Gastrocnemius medialis (tissue), 4 donors: ENCODE data around the gene HSD3B1. TPM values are rescaled to one million over a fixed set of nuclear protein-coding genes. Genes with fewer than 3 reads are reported as not detected.
"Not testable (repeated sequence)": the region's sequence is repeated elsewhere in the genome, so short reads cannot be mapped to it uniquely, and the experiment has no call there.

ENCODE experiments used
- ATAC-seq, 2 donors: fragments of 150-250 bp; one replicate each; pipeline ENCODE4 v1.9.1; 2016
- DNase-seq, 2 donors: peaks; one replicate each; pipeline ENCODE4 v3.0.0-alpha.2; 2019
- H3K27ac ChIP-seq, 4 donors: fragments of 200-600 bp; sonication (generic); 1 replicate in 1 of 4; 2 replicates in 3 of 4; pipeline ENCODE4 v1.5.1; 2016 to 2018; ENCODE audit warnings: mild to moderate bottlenecking in 2 of 4, moderate library complexity in 1 of 4
- H3K27me3 ChIP-seq, 3 donors: fragments of 200-600 bp; sonication (generic) in 2 of 3; 1 replicate in 1 of 3; 2 replicates in 2 of 3; pipeline versions ENCODE4 v1.5.1 to v1.6.0; 2016 to 2019; ENCODE audit warnings: mild to moderate bottlenecking in 1 of 3, moderate library complexity in 1 of 3
- H3K36me3 ChIP-seq, 2 donors: fragments of 200-600 bp; sonication (generic) in 1 of 2; one replicate each; pipeline ENCODE4 v1.5.1; 2017 to 2018
- H3K4me1 ChIP-seq, 2 donors: fragments of 200-600 bp; sonication (generic) in 1 of 2; one replicate each; pipeline ENCODE4 v1.5.1; 2016 to 2017; ENCODE audit warnings: mild to moderate bottlenecking in 2 of 2
- H3K4me3 ChIP-seq, 4 donors: fragments of 200-600 bp; sonication (generic) in 3 of 4; 1 replicate in 1 of 4; 2 replicates in 3 of 4; pipeline ENCODE4 v1.5.1; 2016 to 2019; ENCODE audit warnings: mild to moderate bottlenecking in 2 of 4
- H3K9me3 ChIP-seq, 3 donors: fragments of 200-600 bp; sonication (generic) in 2 of 3; 1 replicate in 1 of 3; 2 replicates in 2 of 3; pipeline ENCODE4 v1.5.1; 2016 to 2019
- POLR2A ChIP-seq, 2 donors: fragments of 450-650 bp; IDR thresholded peaks; one replicate each; pipeline ENCODE4 v1.6.1; 2017; ENCODE audit warnings: antibody characterized with exemption in 2 of 2, mild to moderate bottlenecking in 2 of 2, moderate library complexity in 2 of 2
- in situ Hi-C, 4 donors: fragments of 200-750 bp; cut with MboI; loops; one replicate each; pipeline versions ENCODE4 v1.15.0 to v1.8.0; 2017; ENCODE audit warnings: low sequenced_read_pairs in 4 of 4
- intact Hi-C: fragments of 100-400 bp; cut with DNase I; formaldehyde crosslinking; loops from one replicate; pipeline ENCODE4 v1.15.1; 2023; ENCODE audit warnings: low total_unique reads
- total RNA-seq, 4 donors: library from RNA; depleted of rRNA; stranded (reverse); fragments of >200 nt; gene quantifications; one replicate each; pipeline versions ENCODE4 v1.1.0 to v1.2.3, GENCODE V29; 2016
- TF ChIP-seq, protein P1 (sequence below), 5 experiments: fragments of 450-650 bp in 3 of 5; fragments of 200-600 bp in 2 of 5; sonication (generic) in 2 of 5; IDR thresholded peaks in 4 of 5; conservative IDR thresholded peaks in 1 of 5; 1 replicate in 4 of 5; 2 replicates in 1 of 5; pipeline ENCODE4 v1.5.1; 2016 to 2019; ENCODE audit warnings: antibody characterized with exemption in 5 of 5, mild to moderate bottlenecking in 3 of 5, moderate library complexity in 3 of 5

HSD3B1 gene
- total RNA-seq, 4 donors from 2014 or later = not detected

DNA sequence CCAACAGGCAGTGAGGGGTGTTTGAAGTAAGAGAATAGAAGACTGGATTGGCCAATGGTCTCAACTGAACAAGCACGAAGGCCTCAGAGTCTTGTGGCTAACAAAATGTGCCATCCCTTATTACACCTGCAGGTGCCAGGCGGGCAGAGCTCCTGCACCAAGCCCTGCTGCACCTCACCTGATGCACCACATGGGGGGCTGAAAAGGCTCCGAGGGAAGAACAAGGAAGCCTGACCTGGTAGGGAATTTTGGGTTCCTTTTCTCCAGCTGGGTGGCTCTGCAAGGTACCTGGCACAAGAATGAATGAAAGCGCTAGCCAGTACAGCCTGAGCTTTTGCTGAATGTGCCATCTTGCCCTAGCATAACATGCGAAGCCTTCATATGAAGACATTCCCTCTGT lies 9.7 kb downstream of the HSD3B1 start:
- TF ChIP-seq, protein P1, sequence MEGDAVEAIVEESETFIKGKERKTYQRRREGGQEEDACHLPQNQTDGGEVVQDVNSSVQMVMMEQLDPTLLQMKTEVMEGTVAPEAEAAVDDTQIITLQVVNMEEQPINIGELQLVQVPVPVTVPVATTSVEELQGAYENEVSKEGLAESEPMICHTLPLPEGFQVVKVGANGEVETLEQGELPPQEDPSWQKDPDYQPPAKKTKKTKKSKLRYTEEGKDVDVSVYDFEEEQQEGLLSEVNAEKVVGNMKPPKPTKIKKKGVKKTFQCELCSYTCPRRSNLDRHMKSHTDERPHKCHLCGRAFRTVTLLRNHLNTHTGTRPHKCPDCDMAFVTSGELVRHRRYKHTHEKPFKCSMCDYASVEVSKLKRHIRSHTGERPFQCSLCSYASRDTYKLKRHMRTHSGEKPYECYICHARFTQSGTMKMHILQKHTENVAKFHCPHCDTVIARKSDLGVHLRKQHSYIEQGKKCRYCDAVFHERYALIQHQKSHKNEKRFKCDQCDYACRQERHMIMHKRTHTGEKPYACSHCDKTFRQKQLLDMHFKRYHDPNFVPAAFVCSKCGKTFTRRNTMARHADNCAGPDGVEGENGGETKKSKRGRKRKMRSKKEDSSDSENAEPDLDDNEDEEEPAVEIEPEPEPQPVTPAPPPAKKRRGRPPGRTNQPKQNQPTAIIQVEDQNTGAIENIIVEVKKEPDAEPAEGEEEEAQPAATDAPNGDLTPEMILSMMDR (IDR thresholded peaks at IDR 0.05 in 4 of 5, conservative IDR thresholded peaks at IDR 0.05 in 1 of 5) = no peak
- TF ChIP-seq POLR2A (IDR thresholded peaks at IDR 0.05) = no peak
- Histone ChIP-seq H3K4me1 (no peaks in the 10 kb centered on the region), H3K27ac (no peak overlapping the region), H3K9me3 (no peaks in the 10 kb centered on the region), H3K27me3 (no peaks in the 10 kb centered on the region), H3K4me3 (no peak overlapping the region), H3K36me3 (no peaks in the 10 kb centered on the region)
- in situ Hi-C loops = loop anchor here in 1 of 4 donors (10.0 kb wide), 1 partner anchor 58 kb away; no protein-coding TSS in a partner anchor
- ATAC-seq (no peak), DNase-seq (no peak)
- intact Hi-C loops = no loop called here

DNA sequence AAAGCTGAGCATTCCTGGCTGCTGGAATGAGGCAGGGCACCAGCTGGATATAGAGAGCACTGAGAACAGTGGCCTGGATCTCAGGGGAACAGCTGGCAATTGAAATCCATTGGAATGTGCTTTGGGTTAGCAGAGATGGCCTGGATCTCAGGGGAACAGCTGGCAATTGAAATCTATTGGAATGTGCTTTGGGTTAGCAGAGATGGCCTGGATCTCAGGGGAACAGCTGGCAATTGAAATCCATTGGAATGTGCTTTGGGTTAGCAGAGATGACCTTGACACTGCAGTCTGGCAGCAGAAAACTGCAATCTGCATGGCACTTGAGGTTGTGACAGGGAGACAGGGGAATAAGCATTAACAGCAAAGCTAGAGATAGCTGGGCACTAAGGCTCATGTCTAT lies 10.7 kb downstream of the HSD3B1 start:
- H3K27ac ChIP-seq, H3K36me3 ChIP-seq, ATAC-seq, H3K4me3 ChIP-seq, H3K9me3 ChIP-seq, H3K27me3 ChIP-seq, intact Hi-C loops, DNase-seq, H3K4me1 ChIP-seq: not testable (repeated sequence)
- in situ Hi-C loops = loop anchor here in 1 of 4 donors (10.0 kb wide), 1 partner anchor 57 kb away; no protein-coding TSS in a partner anchor

DNA sequence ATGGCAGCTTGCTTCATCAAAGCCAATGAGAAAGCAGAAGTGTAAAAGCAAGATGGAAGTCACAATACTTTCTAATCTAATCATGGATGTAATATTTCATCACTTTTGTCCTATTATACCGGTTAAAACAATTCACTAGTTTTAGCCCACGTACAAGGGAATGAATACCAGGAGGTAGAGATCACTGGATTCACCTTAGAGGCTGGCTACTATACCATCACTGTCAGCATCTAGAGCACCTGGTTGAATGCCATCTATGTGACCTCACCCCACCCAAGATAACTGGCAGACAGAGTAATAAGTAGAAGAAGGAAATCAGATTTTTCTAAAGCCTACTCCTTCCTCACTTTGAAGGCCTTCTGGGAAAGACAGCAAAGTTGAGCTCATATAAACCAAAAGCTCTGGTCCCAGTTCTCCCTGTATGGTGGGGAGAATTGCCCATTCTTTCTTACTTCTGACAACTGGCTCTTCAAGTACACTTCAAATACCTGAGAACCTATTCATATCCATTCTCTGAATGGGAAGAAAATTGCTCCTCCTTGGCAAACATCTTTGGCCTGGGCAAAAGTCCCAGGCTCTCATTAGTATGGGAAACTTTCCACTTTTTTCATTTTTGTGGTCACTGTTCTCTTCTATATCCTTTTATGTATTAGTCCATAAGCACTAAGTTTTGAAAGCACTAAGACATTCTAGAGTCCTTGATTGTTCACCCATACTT lies 24.8 kb downstream of the HSD3B1 start:
- H3K36me3 ChIP-seq = no peaks in the 10 kb centered on the region
- in situ Hi-C loops = no loop called here
- no peaks in the 10 kb centered on the region for H3K9me3 ChIP-seq
- no peak overlapping the region for H3K4me3 ChIP-seq
- no peaks in the 10 kb centered on the region for H3K4me1 ChIP-seq
- TF ChIP-seq POLR2A (IDR thresholded peaks at IDR 0.05) = no peak
- no peak for ATAC-seq
- no peak for DNase-seq
- H3K27ac ChIP-seq = no peak overlapping the region
- no peaks in the 10 kb centered on the region for H3K27me3 ChIP-seq
- intact Hi-C loops = no loop called here

DNA sequence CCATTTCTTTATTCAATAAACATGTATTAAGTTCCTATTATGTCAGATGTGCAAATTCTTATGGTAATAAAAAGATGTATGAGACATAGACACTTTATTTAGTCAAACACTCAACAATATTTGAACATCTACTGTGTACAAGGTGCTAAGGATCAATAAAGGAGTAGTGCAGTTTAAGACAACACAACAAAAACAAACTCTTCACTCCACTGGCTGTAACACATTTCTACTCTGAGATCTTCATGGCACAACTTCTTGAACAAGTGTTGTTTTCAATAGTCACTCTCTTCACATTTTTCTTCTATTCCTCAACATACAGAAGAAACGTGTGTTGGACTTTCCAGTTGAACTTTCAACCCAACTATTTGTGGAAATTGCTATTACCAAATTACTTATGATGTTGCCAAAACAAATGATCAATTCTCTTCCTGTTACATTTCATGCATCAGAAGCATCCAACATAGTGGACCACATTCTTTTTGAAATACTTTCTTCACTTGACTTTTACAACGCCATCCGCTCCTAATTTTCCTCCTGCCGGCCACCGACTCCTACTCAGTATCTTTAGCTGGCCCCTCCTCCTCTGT lies 25.4 kb downstream of the HSD3B1 start:
- Histone ChIP-seq H3K36me3 (no peaks in the 10 kb centered on the region), H3K27ac (no peak overlapping the region), H3K27me3 (no peaks in the 10 kb centered on the region), H3K9me3 (no peaks in the 10 kb centered on the region), H3K4me1 (no peaks in the 10 kb centered on the region), H3K4me3 (no peak overlapping the region)
- ATAC-seq (no peak), DNase-seq (no peak)
- in situ Hi-C loops = no loop called here
- intact Hi-C loops = no loop called here
- no peak for TF ChIP-seq POLR2A (IDR thresholded peaks at IDR 0.05)
- TF ChIP-seq, protein P1 (IDR thresholded peaks at IDR 0.05 in 4 of 5, conservative IDR thresholded peaks at IDR 0.05 in 1 of 5) = no peak

DNA sequence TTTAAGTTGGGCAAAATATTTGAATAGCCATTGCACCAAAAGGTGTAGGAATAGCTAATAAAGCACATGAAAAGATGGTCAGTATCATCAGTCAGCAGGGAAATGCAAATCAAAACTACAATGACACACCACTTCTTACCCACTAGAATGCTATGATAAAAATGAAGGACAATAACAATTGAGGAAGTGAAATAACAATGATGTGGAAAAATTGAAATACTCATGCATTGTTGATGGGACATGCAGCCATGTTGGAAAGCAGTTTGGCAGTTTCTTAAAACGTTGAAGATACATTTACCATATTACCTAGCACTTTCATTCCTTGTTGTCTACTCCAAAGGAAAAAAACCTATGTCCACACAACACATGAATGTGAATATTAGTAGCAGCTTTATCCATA lies 28.4 kb downstream of the HSD3B1 start:
- DNase-seq (no peak), ATAC-seq (no peak)
- Histone ChIP-seq H3K27ac (no peak overlapping the region), H3K9me3 (no peaks in the 10 kb centered on the region), H3K27me3 (no peaks in the 10 kb centered on the region), H3K4me1 (no peaks in the 10 kb centered on the region), H3K4me3 (no peak overlapping the region), H3K36me3 (no peaks in the 10 kb centered on the region)
- no peak for TF ChIP-seq POLR2A (IDR thresholded peaks at IDR 0.05)
- TF ChIP-seq, protein P1 (IDR thresholded peaks at IDR 0.05 in 4 of 5, conservative IDR thresholded peaks at IDR 0.05 in 1 of 5) = no peak
- in situ Hi-C loops (no loop called here), intact Hi-C loops (no loop called here)
